Osteocyte (in vitro differentiated cells): Measurements from ENCODE around the gene KPTN. TPM values are rescaled to one million over a fixed set of nuclear protein-coding genes. Genes with fewer than 3 reads are reported as not detected.

ENCODE experiments used
- DNase-seq: peaks from one replicate; pipeline ENCODE4 v3.0.0; 2021; ENCODE audit warnings: mixed read lengths; ENCODE audit not compliant: unreplicated experiment; ENCODE audit errors: extremely low spot score
- H3K27ac Mint-ChIP-seq: one replicate; pipeline ENCODE4 v1.8.0; 2021; ENCODE audit warnings: mild to moderate bottlenecking, mixed read lengths; ENCODE audit not compliant: unreplicated experiment
- H3K27me3 Mint-ChIP-seq: one replicate; pipeline ENCODE4 v1.8.0; 2021; ENCODE audit warnings: mixed read lengths; ENCODE audit not compliant: unreplicated experiment
- H3K36me3 Mint-ChIP-seq: one replicate; pipeline ENCODE4 v1.8.0; 2021; ENCODE audit warnings: mixed read lengths; ENCODE audit not compliant: unreplicated experiment
- H3K4me1 Mint-ChIP-seq: one replicate; pipeline ENCODE4 v1.8.0; 2021; ENCODE audit warnings: mixed read lengths; ENCODE audit not compliant: unreplicated experiment
- H3K4me3 Mint-ChIP-seq: one replicate; pipeline ENCODE4 v1.8.0; 2021; ENCODE audit warnings: mild to moderate bottlenecking, moderate library complexity, mixed read lengths; ENCODE audit not compliant: unreplicated experiment
- H3K9me3 Mint-ChIP-seq: one replicate; pipeline ENCODE4 v1.8.0; 2021; ENCODE audit warnings: mixed read lengths; ENCODE audit not compliant: unreplicated experiment
- CTCF ChIP-seq: fragments of 200-600 bp; sonication (generic); IDR thresholded peaks from 2 replicates; pipeline ENCODE4 v1.5.0; 2021; ENCODE audit warnings: antibody characterized with exemption, mild to moderate bottlenecking, moderate library complexity
- total RNA-seq: library from RNA; stranded (reverse); gene quantifications from 2 replicates; pipeline ENCODE4 v1.2.1, GENCODE V29; 2021

Gene KPTN
- total RNA-seq, 1 donor from 2014 or later, result 14.5 TPM

GRCh38 chr19:47503826-47504150 is 19.8 kb upstream of the KPTN start:
- H3K4me1 Mint-ChIP-seq, result no peaks in the 10 kb centered on the region
- no peaks in the 10 kb centered on the region for H3K9me3 Mint-ChIP-seq
- H3K27me3 Mint-ChIP-seq, result no peaks in the 10 kb centered on the region
- H3K27ac Mint-ChIP-seq, result no peak overlapping the region
- H3K4me3 Mint-ChIP-seq, result no peak overlapping the region
- H3K36me3 Mint-ChIP-seq, result peaks cover 18% of the 10 kb centered on the region
- no peak for DNase-seq
- no peak for TF ChIP-seq CTCF

- H3K4me1 Mint-ChIP-seq, result no peaks in the 10 kb centered on the region
- no peaks in the 10 kb centered on the region for H3K27me3 Mint-ChIP-seq
- no peak for DNase-seq
- no peak overlapping the region for H3K4me3 Mint-ChIP-seq
- no peaks in the 10 kb centered on the region for H3K9me3 Mint-ChIP-seq
- H3K27ac Mint-ChIP-seq, result no peak overlapping the region
- no peak for TF ChIP-seq CTCF
- peaks cover 19% of the 10 kb centered on the region for H3K36me3 Mint-ChIP-seq
Observed at GRCh38 chr19:47503130-47503825, 19.3 kb upstream of the KPTN start.

- DNase-seq, result no peak
- Mint-ChIP-seq H3K36me3 (peaks cover 21% of the 10 kb centered on the region), H3K27me3 (no peaks in the 10 kb centered on the region), H3K9me3 (no peaks in the 10 kb centered on the region), H3K4me1 (no peaks in the 10 kb centered on the region), H3K4me3 (no peak overlapping the region), H3K27ac (no peak overlapping the region)
- no peak for TF ChIP-seq CTCF
Observed at GRCh38 chr19:47499863-47500830, 16.1 kb upstream of the KPTN start.

- Mint-ChIP-seq H3K27me3 (no peaks in the 10 kb centered on the region), H3K27ac (no peak overlapping the region), H3K9me3 (no peaks in the 10 kb centered on the region), H3K4me3 (no peak overlapping the region), H3K36me3 (peaks cover 21% of the 10 kb centered on the region), H3K4me1 (peaks cover 2% of the 10 kb centered on the region)
- no peak for TF ChIP-seq CTCF
- no peak for DNase-seq
Observed at GRCh38 chr19:47499371-47499770, 15.4 kb upstream of the KPTN start.

- H3K27ac Mint-ChIP-seq, result no peak overlapping the region
- no peak for TF ChIP-seq CTCF
- H3K9me3 Mint-ChIP-seq, result no peaks in the 10 kb centered on the region
Observed at GRCh38 chr19:47498561-47498960, 14.5 kb upstream of the KPTN start.

More at GRCh38 chr19:47498561-47498960, 14.5 kb upstream of the KPTN start:
- no peak for DNase-seq
- Mint-ChIP-seq H3K4me3 (no peak overlapping the region), H3K36me3 (peaks cover 21% of the 10 kb centered on the region), H3K4me1 (peaks cover 2% of the 10 kb centered on the region), H3K27me3 (no peaks in the 10 kb centered on the region)
